ENCODE results near the gene GALNT15. TPM values are rescaled to one million over a fixed set of nuclear protein-coding genes. Genes with fewer than 3 reads are reported as not detected.

The GALNT15 gene
- total and polyA plus RNA-seq, 4 donors: under 0.01 to 2.8 (median 1.3) TPM

- DNase-seq (ENCODE audit: low spot score): no peak
- 83% methylated on average over 5 of the region's 5 CpGs for WGBS
- H3K36me3 ChIP-seq (ENCODE audit: control insufficient read depth in 4 of 4, insufficient read depth in 3 of 4, low read depth in 1 of 4, low read length in 3 of 4): no peaks in the 10 kb centered on the region
- H3K4me1 ChIP-seq (ENCODE audit: control insufficient read depth in 4 of 4, insufficient read depth in 4 of 4, low read length in 3 of 4): peaks cover 0 to 5% (median 1%) of the 10 kb centered on the region in 4 donors
- TF ChIP-seq RAD21 (IDR thresholded peaks at IDR 0.05) (no peak), HNF4A (conservative IDR thresholded peaks at IDR 0.05) (no peak), REST (IDR thresholded peaks at IDR 0.05) (no peak), SP1 (IDR thresholded peaks at IDR 0.05) (no peak), ATF3 (IDR thresholded peaks at IDR 0.05) (no peak), ZBTB33 (IDR thresholded peaks at IDR 0.05) (no peak), YY1 (IDR thresholded peaks at IDR 0.05) (no peak)
- TF ChIP-seq, protein P1, sequence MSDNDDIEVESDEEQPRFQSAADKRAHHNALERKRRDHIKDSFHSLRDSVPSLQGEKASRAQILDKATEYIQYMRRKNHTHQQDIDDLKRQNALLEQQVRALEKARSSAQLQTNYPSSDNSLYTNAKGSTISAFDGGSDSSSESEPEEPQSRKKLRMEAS (IDR thresholded peaks at IDR 0.05): no peak
- H3K9ac ChIP-seq (ENCODE audit: low read depth in 1 of 2, low read length in 2 of 2): no peak overlapping the region
- no peaks in the 10 kb centered on the region for H3K9me3 ChIP-seq (ENCODE audit: control insufficient read depth in 4 of 4, low read length in 3 of 4)
- no peaks in the 10 kb centered on the region for H3K27me3 ChIP-seq (ENCODE audit: control insufficient read depth in 4 of 4, insufficient read depth in 4 of 4, low read length in 3 of 4)
- no peak overlapping the region for H3K4me3 ChIP-seq (ENCODE audit: low read depth in 1 of 3, low read length in 3 of 3)
- H3K27ac ChIP-seq (ENCODE audit: low read depth in 1 of 2, low read length in 2 of 2): no peak overlapping the region
These were observed 8.1 kb downstream of the GALNT15 start for GRCh38 chr3:16182612-16183011.

GRCh38 chr3:16183082-16183481, 8.6 kb downstream of the GALNT15 start:
- TF ChIP-seq TAF1 (conservative IDR thresholded peaks at IDR 0.05) (no peak), JUND (IDR thresholded peaks at IDR 0.05) (no peak), NR2F2 (IDR thresholded peaks at IDR 0.05) (no peak), REST (IDR thresholded peaks at IDR 0.05) (no peak), EGR1 (IDR thresholded peaks at IDR 0.05; ENCODE audit: low read depth in 2 of 2) (no peak), GABPA (IDR thresholded peaks at IDR 0.05 in 1 of 2, conservative IDR thresholded peaks at IDR 0.05 in 1 of 2) (no peak), YY1 (IDR thresholded peaks at IDR 0.05) (no peak), ZBTB33 (IDR thresholded peaks at IDR 0.05) (no peak)
- 90% methylated on average over 1 of the region's 1 CpG for WGBS

More at GRCh38 chr3:16183082-16183481, 8.6 kb downstream of the GALNT15 start:
- no peak for DNase-seq (ENCODE audit: low spot score)
- Histone ChIP-seq H3K9ac (ENCODE audit: low read depth in 1 of 2, low read length in 2 of 2) (no peak overlapping the region), H3K36me3 (ENCODE audit: control insufficient read depth in 4 of 4, insufficient read depth in 3 of 4, low read depth in 1 of 4, low read length in 3 of 4) (no peaks in the 10 kb centered on the region), H3K27me3 (ENCODE audit: control insufficient read depth in 4 of 4, insufficient read depth in 4 of 4, low read length in 3 of 4) (no peaks in the 10 kb centered on the region), H3K4me3 (ENCODE audit: low read depth in 1 of 3, low read length in 3 of 3) (no peak overlapping the region), H3K27ac (ENCODE audit: low read depth in 1 of 2, low read length in 2 of 2) (no peak overlapping the region), H3K4me1 (ENCODE audit: control insufficient read depth in 4 of 4, insufficient read depth in 4 of 4, low read length in 3 of 4) (peaks cover 0 to 3% (median under 1%) of the 10 kb centered on the region in 4 donors), H3K9me3 (ENCODE audit: control insufficient read depth in 4 of 4, low read length in 3 of 4) (no peaks in the 10 kb centered on the region)

Data from liver (tissue), 9 donors.